ENCODE results near the gene GRM1.

The GRM1 gene

GRCh38 chr6:146100776-146101175 is 71.9 kb downstream of the GRM1 start:
- no peak for DNase-seq

- DNase-seq: no peak
These were observed 74.7 kb downstream of the GRM1 start for GRCh38 chr6:146103416-146104072.

GRCh38 chr6:146106532-146106931 is 77.7 kb downstream of the GRM1 start:
- DNase-seq: no peak

GRCh38 chr6:146110990-146111389 is 82.1 kb downstream of the GRM1 start:
- DNase-seq: no peak

- no peak for DNase-seq
These were observed 83.1 kb downstream of the GRM1 start for GRCh38 chr6:146111881-146112450.

GRCh38 chr6:146113084-146113623 is 84.3 kb downstream of the GRM1 start:
- DNase-seq: no peak

- no peak for DNase-seq
These were observed 94.8 kb downstream of the GRM1 start for GRCh38 chr6:146123616-146124015.

GRCh38 chr6:146127447-146128215 is 98.8 kb downstream of the GRM1 start:
- no peak for DNase-seq

GRCh38 chr6:146133866-146134265 is 105.0 kb downstream of the GRM1 start:
- no peak for DNase-seq

GRCh38 chr6:146135167-146135566 is 106.3 kb downstream of the GRM1 start:
- no peak for DNase-seq

- no peak for DNase-seq
These were observed 118.0 kb downstream of the GRM1 start for GRCh38 chr6:146146836-146147235.

- no peak for DNase-seq
These were observed 120.9 kb downstream of the GRM1 start for GRCh38 chr6:146149770-146150169.

- no peak for DNase-seq
These were observed 124.3 kb downstream of the GRM1 start for GRCh38 chr6:146153040-146153758.

- DNase-seq: no peak
These were observed 125.3 kb downstream of the GRM1 start for GRCh38 chr6:146154197-146154596.

GRCh38 chr6:146161664-146162063 is 132.8 kb downstream of the GRM1 start:
- no peak for DNase-seq

GRCh38 chr6:146169872-146170271 is 141.0 kb downstream of the GRM1 start:
- no peak for DNase-seq

GRCh38 chr6:146177785-146178184 is 148.9 kb downstream of the GRM1 start:
- DNase-seq: no peak

GRCh38 chr6:146183831-146184230 is 155.0 kb downstream of the GRM1 start:
- no peak for DNase-seq

- no peak for DNase-seq
These were observed 155.8 kb downstream of the GRM1 start for GRCh38 chr6:146184701-146185100.

- DNase-seq: no peak
These were observed 160.3 kb downstream of the GRM1 start for GRCh38 chr6:146189131-146189530.

- DNase-seq: no peak
These were observed 161.7 kb downstream of the GRM1 start for GRCh38 chr6:146190581-146190980.

- DNase-seq: no peak
These were observed 162.3 kb downstream of the GRM1 start for GRCh38 chr6:146191166-146191565.

- no peak for DNase-seq
These were observed 162.8 kb downstream of the GRM1 start for GRCh38 chr6:146191612-146192011.

Measured in NCI-H1092 treated with DMSO at 0.1 percent for 48 hours (cell line).